NCI-H2196 treated with DMSO at 0.1 percent for 48 hours (cell line): Measurements from ENCODE around the gene TBC1D2B.

Source experiments
- DNase-seq: peaks from one replicate; lab custom pipeline; 2025; ENCODE audit not compliant: unreplicated experiment; lab: John Stamatoyannopoulos, UW

TBC1D2B gene

DNA sequence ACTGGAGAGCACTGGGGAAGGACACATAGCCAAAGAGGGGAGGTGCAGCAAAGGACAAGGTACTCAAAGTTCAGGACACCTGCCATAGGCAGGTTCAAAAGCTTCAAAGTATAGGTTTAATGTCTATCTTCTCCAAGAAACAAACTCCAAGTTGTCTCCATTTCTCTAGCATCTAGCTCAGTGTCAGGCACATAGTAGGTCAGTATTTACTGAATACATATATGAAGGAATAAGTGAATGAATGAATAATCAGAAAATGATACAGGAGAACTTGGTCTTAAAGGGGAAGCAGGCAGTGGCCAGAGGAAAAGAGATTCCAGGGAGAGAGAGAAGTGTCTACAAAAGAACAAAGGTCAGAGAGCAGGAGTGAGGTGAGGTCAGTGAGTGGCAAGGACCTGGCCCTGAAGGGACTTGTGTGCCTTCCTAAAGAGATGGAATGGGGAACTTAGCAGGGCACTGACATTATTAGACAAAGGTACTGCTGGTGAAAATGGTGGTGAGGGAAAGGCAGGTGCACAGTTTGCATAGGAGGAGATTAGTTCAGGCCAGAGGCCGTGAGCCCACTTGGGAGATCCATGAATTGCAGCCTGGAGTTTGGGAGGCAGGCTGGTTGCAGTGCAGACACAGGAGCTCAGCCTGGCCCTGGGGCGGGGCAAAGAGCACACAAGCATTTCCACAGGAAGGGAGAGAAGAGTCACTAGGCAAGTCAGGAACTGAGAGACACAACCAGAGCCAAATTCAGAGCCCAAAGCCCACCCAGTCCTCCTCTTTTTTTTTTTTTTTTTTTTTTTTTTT, 21.4 kb downstream of the TBC1D2B start:
- no peak for DNase-seq

DNA sequence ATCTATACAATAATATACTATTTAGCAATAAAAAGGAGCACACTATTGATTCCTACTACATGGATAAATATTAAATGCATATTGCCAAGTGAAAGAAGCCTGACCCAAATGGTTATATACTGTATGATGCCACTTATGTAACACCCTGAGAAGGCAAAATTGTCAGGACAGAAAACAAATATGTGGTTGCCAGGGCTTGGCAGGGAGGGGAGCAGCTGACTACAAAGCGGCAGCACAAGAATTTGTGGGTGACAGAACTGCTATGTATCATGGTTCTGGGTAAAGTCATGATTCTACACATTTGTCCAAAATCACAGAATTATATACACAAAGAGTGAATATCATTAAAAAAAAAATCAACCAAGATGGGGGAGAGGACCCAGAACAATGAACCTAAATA, 22.5 kb downstream of the TBC1D2B start:
- DNase-seq = no peak

DNA sequence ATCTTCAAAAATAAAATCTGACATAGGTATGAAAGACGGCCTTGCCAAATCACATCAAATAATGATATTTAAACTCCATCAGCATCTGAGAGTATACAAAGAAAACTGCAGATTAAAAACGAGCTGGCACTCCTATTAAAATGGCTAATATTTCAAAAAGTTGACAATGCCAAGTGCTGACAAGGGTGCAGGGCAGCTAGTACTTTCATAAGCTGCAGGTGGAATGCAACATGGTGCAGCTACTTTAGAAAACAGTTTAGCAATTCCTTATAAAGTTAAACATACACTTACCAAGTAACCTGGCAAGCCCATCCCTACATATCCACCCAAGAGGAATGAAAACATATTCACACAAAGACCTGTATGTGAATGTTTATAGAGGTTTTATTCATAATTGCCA, 23.0 kb downstream of the TBC1D2B start:
- no peak for DNase-seq

DNA sequence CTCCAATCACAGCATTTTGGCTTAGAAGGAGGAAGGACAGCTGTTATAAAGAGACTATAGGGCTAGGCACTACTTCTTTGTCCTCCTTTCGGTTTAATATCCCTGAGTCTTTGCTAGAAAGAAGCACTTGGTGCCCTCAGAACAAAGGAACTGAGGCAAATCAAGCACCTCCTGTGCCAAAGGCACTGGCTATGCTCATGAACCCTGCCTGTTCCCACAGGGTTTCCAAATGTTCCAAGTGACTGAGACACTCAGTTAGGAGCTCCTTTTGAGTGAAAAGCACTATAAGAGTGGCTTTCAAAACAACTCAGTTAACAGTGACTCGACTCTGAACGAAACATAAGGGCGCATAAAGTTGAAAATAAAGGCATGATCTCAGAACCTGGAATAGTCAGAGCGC, 25.0 kb downstream of the TBC1D2B start:
- DNase-seq = no peak

DNA sequence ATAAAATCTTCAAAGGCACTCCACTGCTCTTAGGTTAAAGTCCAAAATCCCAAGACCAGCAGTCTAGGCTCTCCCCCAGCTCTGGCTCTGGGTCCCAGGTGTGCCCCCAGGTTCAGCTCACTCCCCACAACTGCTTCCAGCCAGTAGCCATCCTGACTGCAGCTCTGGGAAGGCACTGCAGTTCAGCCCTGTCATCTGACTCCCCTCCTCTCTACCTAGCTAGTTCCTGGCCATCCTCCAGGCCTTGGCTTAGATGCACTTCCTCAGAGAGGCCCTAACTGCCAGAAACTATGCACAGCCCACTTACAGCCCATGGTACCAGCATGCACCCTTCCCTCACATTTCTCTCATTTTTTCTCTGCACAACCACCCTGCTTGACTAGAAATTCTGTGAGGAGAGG, 25.5 kb downstream of the TBC1D2B start:
- DNase-seq = no peak

DNA sequence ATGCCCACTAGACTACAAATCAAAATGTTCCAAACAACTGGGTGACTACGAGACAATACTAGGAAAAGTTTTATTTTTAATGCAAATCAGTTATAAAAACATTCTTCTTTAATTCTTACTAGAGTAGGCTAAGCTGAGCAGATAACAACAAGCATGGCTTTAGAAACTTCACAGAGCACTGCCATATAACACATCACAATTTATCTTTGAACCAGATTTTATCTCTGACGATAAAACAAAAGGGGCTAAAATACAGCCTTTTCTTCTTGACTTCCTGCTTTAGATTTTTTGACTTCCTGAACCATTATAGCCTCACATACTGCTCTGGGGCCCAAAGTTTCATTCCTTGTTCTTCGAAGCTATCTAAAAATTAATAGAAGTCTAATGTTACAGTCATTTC, 25.9 kb downstream of the TBC1D2B start:
- DNase-seq = no peak

DNA sequence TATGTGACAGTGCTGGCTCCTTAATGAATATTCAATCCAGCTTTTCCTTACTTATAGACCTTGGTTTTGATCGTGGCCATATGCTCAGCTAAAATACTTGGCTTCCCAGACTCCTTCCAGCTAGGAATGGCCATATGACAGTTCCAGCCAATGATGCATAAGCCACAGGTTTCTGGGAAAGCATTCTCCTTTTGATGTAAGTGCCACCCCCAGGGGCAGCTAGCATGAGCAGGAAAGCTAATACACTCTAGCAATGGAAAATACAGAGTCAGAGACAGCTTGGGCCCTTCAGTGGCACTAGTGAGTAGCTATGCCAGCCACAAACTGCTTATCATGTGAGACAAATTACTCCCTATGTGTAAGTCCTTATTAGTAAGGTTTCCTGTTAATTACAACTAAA, 26.7 kb downstream of the TBC1D2B start:
- no peak for DNase-seq

DNA sequence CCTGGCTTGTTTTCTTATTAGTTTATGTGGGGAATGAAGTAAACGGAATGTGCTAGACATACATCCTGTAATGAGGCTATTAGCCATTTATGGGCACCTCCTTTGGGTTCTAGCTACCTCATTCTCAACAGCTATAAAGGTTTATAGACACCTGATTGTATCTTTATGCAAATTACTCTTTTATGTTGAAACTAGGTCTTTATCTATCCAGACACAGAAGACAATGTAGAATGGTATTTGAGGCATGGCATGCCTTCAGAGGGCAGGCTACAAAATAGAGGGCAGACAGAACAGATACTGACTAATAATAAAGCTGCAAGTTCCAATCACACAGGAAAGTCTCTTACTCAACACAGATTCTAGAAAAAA, 27.1 kb downstream of the TBC1D2B start:
- DNase-seq = no peak

DNA sequence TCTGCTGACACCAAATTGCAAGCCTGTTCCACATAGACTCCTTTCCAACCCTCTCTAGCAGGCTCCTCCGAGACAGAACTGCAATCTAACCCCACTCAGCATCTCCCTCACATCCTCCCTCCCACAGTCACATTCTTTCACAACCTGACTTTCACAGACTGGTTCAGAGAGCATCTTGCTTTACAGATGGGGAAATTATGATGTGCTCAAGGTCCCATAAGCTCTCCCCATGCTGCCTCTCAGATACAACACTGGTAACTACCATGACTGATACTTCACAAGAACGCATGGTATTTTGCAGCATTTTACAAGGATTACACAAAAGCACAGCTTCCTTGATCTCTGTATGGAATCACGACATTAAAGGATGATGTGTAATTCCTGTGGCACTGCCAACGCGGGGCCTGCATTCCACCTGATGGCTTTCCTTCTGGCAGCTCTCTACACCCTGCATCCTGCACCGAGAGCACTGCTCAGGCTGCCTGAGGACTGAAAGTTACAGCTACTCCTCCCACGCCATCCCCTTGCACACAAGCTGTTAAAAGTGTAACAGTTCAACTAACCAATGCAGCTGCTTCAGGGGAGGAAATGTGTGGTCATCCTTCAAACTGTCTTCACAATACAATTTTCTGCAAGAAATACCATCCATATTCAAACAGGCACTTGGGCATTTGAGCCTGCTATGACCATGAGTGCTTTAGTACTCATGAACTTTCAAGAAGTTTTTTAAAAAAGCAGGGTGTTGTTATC, 27.6 kb downstream of the TBC1D2B start:
- DNase-seq = no peak

DNA sequence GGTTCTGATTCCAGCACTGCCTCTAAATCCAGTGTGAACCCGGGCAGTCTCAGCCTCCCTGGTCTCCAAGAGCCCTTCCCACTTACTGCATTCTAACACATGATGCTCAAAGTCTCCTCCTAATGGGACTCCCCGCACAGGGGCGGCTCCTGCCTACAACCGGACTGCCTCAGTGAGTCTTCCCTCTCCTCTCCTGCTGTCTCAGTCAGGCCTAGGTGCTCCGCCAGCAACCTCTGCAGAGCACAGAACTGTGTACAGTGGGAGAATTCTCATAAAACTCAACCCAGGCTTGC, 28.9 kb downstream of the TBC1D2B start:
- no peak for DNase-seq

DNA sequence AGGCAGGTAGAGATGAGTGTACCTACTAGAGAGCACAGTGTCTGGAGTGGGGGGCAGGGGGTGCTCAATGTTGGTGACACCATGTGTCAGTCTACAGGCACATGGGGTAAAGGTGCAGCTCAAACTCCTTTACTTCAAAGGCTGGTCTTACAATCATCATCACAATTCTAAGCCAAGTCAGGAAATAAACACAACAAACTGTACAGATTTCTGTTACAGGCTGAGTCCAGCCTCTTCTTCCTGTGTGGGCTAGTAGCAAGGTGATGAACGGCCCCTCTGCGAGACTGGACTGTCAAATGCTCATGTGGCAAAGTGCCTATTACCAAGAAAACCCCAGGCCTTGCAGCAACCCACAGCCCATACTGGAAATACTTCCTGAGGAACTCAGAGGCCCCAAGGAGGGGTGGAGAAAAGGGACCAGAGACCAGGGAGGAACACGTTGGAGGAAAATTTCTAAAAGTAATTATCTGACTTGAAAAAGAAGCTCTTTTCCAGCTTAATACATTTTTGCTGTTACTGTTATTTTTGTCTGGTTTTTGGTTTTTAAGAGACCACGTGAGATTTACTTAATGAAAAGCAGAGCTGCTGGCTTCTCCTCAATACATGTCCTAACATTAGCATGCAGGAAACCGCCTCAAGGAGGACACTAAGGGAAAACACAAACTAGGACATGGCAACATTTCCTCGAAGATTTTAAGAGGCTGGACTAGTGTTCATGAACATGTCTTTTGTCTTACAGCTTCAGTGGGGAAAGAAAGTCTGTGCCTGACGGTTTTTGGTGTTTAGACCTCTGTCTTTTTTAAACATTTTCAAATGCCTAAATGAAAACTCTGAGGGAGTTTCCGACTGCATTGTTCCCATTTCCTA, 29.5 kb downstream of the TBC1D2B start:
- DNase-seq = no peak

DNA sequence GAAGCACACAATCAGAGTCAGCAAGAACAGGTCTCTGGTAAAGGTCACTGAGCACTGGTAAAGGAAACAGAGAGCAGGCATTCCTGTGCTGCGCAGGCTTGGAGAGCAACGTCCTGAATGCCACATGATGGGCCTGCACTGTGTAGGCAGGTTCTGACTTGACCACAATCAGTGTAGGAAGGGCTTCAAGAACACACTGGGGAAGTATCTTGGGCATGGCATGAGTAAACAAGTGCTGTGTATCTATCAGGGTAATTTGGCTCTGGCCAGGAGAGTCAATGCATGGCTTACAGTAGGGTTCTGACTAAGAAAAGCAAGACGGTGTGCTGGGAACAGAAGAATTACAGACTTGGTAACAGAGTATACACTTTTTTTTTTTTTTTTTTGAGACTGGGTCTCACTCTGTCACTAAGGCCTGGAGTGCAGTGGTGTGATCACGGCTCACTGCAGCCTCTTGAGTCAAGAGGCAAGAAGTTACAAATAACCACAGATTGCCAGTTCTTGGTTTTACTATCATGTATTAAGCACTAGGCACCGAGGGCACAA, 30.6 kb downstream of the TBC1D2B start:
- no peak for DNase-seq

DNA sequence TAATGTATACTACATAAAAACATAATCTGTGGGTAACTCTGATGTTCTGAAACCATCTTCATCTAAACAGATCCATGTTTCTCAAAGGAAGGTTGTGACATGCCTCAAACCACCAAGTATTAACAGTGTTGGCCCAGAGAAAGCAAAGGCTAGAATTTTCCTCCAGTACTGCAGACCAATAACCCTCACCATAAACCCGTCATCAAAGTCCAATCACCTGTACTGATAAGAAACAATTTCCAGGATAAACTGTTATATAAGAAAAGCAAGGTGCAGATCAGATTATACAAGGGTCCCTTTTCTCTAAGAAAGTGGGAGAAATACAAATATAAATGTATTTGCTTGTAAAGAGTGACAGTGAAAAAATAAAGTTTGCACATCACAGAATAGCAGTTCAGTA, 32.3 kb downstream of the TBC1D2B start:
- DNase-seq = no peak

DNA sequence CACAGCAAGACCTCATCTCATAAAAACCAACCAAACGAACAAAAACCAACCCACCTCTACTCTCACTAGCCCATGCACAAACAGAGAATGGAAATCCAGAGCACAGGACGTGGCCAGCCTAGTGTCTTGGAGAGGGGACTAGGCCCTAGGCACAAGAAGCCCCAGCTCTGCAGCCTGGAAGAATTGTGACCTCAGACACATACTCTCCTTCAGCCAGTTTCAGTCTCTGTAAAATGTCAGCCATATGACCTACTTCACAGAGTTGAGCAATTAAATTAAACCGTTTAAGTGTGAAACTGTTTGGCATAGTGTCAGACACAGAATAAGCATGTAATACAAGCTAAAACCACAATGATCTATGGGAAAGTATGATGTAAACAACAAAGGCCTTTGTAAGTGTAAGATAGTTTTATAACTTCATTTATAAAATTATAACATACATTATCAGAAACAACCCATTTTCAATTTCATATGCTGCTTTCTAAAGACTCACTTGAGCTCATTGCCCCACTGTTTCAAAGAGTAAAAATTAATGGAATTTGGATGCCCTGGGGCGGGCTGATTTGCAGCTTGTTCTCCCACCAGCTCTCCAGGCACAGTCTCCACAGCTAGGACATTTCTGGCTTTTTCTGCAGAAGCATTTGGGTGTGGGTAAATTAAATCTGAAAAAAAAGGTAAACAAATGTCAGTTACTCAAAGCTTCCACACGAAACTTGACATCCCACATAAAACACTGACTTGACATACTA, 32.9 kb downstream of the TBC1D2B start:
- DNase-seq = no peak

DNA sequence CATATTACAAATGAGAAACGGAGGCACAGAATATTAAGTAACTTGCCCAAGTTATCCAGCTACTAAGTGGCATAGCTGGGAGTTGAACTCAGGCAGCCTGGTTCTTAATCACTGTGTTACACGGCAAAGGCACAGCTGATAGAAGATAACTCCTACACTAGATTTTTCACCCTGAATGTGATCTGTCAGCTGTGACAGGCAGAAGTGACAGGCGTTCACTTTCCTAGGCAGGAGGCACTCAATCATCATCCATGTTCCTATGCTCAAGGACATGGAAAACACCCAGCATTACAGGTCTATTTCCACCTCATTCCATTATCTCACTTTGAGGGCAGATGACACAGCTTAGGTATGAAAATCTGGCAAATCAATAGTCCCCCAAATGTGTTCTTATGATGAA, 35.6 kb downstream of the TBC1D2B start:
- DNase-seq = no peak

DNA sequence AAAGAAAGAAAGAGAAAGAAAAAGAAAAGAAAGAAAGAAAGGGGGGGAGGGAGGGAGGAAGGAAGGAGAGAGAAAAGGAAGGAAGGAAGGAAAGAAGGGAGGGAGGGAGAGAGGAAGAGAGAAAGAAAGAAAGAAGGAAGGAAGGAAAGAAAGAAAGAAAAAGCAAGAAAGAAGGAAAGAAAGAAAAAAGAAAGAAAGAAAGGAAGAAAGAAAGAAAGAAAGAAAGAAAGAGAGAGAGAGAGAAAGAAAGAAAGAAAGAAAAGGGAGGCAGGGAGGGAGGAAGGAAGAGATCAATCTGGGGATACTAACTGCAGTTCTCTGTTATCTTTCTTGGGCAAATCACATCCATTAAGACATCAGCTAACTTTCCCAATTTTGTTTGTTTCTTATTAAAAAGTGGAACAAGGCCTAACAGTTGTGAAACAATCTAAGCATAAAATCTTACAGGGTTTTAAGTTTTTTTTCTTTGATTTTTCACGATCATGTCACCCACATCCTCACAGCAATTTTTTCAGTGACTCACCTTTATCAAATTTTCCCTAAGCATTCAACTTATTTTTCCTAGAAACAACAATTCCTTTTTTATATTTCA, 36.8 kb downstream of the TBC1D2B start:
- no peak for DNase-seq

DNA sequence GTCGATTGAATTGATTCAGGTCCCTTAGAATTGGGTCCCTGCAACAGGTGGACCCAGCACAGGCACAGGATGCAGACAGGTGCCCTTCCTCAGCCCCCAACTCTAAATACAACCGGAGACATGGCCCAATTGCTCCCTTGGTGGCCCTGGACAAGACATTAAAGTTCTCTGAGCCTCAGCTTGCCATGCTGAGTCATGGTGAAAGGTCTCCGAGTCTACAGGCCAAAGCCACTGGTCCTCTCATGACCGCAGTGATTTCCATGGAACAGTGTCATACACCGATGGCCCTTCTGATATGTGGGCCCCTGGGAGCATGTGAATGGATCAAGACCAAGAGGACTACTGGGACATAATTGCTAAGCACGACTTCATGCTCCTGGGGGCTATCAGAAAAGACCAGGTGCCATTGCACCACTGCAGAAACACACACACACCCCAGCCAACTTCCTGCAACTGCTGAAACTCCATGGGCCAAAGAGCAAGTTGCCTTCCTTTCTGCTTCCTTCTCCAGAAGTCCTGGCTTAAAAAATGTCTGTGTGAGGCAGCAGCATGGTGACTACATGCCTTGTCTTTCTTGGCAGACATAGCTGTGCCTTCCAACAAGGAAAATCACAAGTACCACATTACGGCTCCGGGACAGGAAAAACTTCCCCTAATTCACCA, 38.8 kb downstream of the TBC1D2B start:
- no peak for DNase-seq

DNA sequence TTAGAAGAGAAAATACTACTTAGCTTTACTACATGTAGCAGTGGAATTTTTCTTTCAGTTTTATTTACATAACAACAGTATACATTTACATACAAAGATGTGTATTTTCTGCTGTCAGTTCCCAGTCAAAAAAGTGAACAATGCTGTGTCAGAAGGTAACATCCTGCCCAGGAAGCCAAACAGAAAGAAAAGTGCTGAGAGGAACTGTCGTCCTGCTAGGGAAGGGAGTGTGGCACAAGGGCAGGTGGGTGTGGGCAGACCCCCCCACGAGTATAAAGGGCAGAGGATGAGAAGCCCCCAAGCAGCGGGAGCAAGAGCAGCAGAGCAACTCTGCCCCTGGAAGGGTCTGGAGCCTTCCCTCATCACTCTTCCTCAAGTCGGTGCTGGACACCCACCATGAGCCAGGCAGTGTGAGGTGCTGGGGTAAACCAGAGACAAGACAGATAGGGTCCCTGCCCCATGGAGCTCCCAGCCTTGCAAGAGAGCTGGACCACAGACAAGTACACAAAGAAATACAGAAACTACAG, 39.7 kb downstream of the TBC1D2B start:
- DNase-seq = no peak

DNA sequence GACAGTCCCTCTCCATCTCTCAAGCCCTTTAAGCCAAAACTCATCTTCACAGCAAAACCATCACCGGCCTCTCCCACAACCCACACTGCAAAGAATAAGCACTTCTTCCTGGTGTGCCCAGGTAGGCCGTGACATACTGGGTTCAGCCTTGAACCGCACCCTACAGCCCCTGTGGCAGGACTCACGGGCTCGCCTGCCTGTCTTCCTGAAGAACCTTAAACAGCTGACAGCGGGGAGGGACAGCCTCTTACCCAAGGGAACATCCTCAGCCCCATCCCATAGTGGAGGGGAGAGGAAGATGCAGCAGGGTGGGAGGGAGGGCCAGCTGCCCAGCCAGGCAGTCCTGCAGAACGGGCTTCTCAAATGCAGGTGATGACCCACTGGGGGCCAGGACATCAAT, 40.2 kb downstream of the TBC1D2B start:
- DNase-seq = no peak
